Heart right ventricle (tissue), 16 donors: ENCODE results near the gene PODNL1. TPM values are rescaled to one million over a fixed set of nuclear protein-coding genes. Genes with fewer than 3 reads are reported as not detected.

Source experiments
- ATAC-seq, 8 donors: fragments of 200-7000 bp; cut with Tn5 transposase; one replicate each; pipeline ENCODE4 v1.9.1; 2020; ENCODE audit warnings: mild to moderate bottlenecking in 8 of 8, moderate library complexity in 8 of 8, moderate number of reproducible peaks in 1 of 8
- DNase-seq, 2 donors: peaks; one replicate each; pipeline ENCODE4 v3.0.0-alpha.2; 2020
- H3K27ac ChIP-seq, 10 donors: fragments of 200-600 bp; sonication (generic) in 2 of 10; one replicate each; pipeline versions ENCODE4 v1.5.0 to v1.8.0; 2020 to 2022; ENCODE audit warnings: mild to moderate bottlenecking in 3 of 10
- H3K27me3 ChIP-seq, 7 donors: fragments of 200-600 bp; one replicate each; pipeline ENCODE4 v1.8.0; 2021 to 2022; ENCODE audit warnings: mild to moderate bottlenecking in 2 of 7
- H3K36me3 ChIP-seq, 9 donors: fragments of 200-600 bp; sonication (generic) in 1 of 9; one replicate each; pipeline versions ENCODE4 v1.5.0 to v1.8.0; 2020 to 2022; ENCODE audit warnings: mild to moderate bottlenecking in 2 of 9
- H3K4me1 ChIP-seq, 9 donors: fragments of 200-600 bp; sonication (generic) in 1 of 9; one replicate each; pipeline versions ENCODE4 v1.5.0 to v1.8.0; 2020 to 2022; ENCODE audit warnings: mild to moderate bottlenecking in 4 of 9
- H3K4me3 ChIP-seq, 10 donors: fragments of 200-600 bp; sonication (generic) in 2 of 10; one replicate each; pipeline versions ENCODE4 v1.5.0 to v1.8.0; 2020 to 2022; ENCODE audit warnings: mild to moderate bottlenecking in 7 of 10, moderate library complexity in 2 of 10
- H3K9me3 ChIP-seq, 11 donors: fragments of 200-600 bp in 10 of 11; sonication (generic) in 2 of 11; one replicate each; pipeline versions ENCODE4 v1.5.0 to v1.8.0; 2013 to 2022; ENCODE audit warnings: mild to moderate bottlenecking in 2 of 11, control low read depth in 1 of 11, moderate library complexity in 1 of 11
- WGBS, 2 donors: extraction: QIAGEN DNeasy Blood & Tissue Kit; methylation state at CpG; one replicate each; pipeline ENCODE4 v1.1.7; 2013; ENCODE audit warnings: inconsistent platforms in 1 of 2; 5-methylcytosine and 5-hydroxymethylcytosine counted together
- intact Hi-C, 10 donors: fragments of 100-400 bp; cut with DNase I; formaldehyde crosslinking; loops; one replicate each; pipeline versions ENCODE4 v1.11.1 to v1.14.2; 2022
- polyA plus RNA-seq, 2 donors: library from polyadenylated mRNA; stranded (reverse); fragments of 200-250 nt; gene quantifications; one replicate each; pipeline ENCODE4 v1.2.3, GENCODE V29; 2013
- total RNA-seq, 10 donors: library from RNA; stranded (reverse); fragmentation: NEBNext Ultra II Directional in 3 of 10; extraction: Animal tissue kit (Norgen Biotek cat#: 25700) in 3 of 10; gene quantifications; one replicate each; pipeline versions ENCODE4 v1.2.1 to v1.2.4, GENCODE V29; 2021 to 2023
- TF ChIP-seq, protein P1 (sequence below), 9 donors: fragments of 200-600 bp; sonication (generic) in 2 of 9; IDR thresholded peaks; one replicate each; pipeline versions ENCODE4 v1.5.0 to v1.8.0; 2021 to 2022; ENCODE audit warnings: antibody characterized with exemption in 9 of 9, mild to moderate bottlenecking in 5 of 9, moderate library complexity in 1 of 9
- donor health status: Arrhythmogenic right ventricular cardiomyopathy.
- donor health status: ischemic (EF 13 %, LVEDD 7.1; RV severe dilation, severe dysfunction).
- donor health status: healthy with polysubstance abuse.
- donor health status: DM: no; HTN: yes; CAD: no.
- donor health status: DM: no; HTN: no; CAD: no.
- donor health status: ischemic (EF 25% LVEDD 6.9; RV normal size, moderate dysfunction).
- donor health status: ischemic (EF 25% LVEDD 5.7; RV mildly dilated, moderate dysfunction).
- donor health status: healthy.
- donor health status: DM: yes; HTN: yes; CAD: no.
- donor health status: Ischemic cardiomyopathy.
- donor health status: ischemic (EF 35%, LVEDD 5.7; RV mildly dilated, moderate dysfunction).
- donor health status: nonischemic (EF 11% LVEDD 7.7; RV severe dilation, severe dysfunction).
- donor health status: DM: yes; HTN: yes; CAD: no.
- donor health status: PGD.
- donor health status: ischemic (EF 29% LVEDD 5.4; RV normal size, mild dysfunction).
- donor health status: nonischemic (EF 23%, LVEDD 6.1; RV moderate dilation, normal function).

The PODNL1 gene
- total and polyA plus RNA-seq, 12 donors = 0.76 to 6.2 (median 1.8) TPM

DNA sequence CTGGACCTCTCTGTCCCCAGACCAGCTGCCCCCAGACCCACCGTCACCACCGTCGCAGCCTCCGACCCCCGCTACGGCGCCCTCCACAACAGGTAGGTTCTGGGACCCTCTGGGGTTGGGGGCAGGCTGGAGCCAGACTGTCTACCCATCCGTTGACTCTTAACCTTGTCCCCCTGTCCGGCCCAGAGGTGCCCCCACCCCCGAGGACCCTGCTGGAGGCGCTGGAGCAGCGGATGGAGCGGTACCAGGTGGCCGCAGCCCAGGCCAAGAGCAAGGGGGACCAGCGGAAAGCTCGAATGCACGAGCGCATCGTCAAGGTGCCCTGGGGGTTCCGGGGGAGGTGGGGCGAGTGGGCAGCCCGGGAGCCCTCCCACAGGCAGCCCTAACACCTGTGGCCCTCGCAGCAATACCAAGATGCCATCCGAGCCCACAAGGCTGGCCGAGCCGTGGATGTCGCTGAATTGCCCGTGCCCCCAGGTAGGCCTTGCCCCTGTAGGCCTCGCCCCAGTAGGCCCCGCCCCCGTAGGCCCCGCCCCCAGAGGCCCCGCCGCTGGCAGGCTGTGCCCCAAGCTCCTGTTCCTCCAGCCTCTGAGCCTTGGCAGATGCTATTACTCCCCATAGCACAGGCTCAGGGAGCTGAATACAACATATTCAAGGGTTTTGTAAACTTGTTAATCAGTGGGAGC is 19.3 kb downstream of the PODNL1 start:
- TF ChIP-seq, protein P1, sequence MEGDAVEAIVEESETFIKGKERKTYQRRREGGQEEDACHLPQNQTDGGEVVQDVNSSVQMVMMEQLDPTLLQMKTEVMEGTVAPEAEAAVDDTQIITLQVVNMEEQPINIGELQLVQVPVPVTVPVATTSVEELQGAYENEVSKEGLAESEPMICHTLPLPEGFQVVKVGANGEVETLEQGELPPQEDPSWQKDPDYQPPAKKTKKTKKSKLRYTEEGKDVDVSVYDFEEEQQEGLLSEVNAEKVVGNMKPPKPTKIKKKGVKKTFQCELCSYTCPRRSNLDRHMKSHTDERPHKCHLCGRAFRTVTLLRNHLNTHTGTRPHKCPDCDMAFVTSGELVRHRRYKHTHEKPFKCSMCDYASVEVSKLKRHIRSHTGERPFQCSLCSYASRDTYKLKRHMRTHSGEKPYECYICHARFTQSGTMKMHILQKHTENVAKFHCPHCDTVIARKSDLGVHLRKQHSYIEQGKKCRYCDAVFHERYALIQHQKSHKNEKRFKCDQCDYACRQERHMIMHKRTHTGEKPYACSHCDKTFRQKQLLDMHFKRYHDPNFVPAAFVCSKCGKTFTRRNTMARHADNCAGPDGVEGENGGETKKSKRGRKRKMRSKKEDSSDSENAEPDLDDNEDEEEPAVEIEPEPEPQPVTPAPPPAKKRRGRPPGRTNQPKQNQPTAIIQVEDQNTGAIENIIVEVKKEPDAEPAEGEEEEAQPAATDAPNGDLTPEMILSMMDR (IDR thresholded peaks at IDR 0.05) = no peak
- H3K4me1 ChIP-seq = peaks cover 0 to 24% (median 7%) of the 10 kb centered on the region in 9 donors
- H3K4me3 ChIP-seq = no peak overlapping the region
- H3K27me3 ChIP-seq = no peaks in the 10 kb centered on the region
- peaks cover 0 to 8% (median 0%) of the 10 kb centered on the region in 11 donors for H3K9me3 ChIP-seq
- no peak for DNase-seq
- 90 to 92% methylated on average over 34 of the region's 34 CpGs for WGBS, 2 donors
- ATAC-seq = no peak
- H3K27ac ChIP-seq = peak overlapping the region in 2 of 10 donors; percentile 50 to 62
- intact Hi-C loops = no loop called here
- H3K36me3 ChIP-seq = peaks cover 8 to 100% (median 45%) of the 10 kb centered on the region in 9 donors

DNA sequence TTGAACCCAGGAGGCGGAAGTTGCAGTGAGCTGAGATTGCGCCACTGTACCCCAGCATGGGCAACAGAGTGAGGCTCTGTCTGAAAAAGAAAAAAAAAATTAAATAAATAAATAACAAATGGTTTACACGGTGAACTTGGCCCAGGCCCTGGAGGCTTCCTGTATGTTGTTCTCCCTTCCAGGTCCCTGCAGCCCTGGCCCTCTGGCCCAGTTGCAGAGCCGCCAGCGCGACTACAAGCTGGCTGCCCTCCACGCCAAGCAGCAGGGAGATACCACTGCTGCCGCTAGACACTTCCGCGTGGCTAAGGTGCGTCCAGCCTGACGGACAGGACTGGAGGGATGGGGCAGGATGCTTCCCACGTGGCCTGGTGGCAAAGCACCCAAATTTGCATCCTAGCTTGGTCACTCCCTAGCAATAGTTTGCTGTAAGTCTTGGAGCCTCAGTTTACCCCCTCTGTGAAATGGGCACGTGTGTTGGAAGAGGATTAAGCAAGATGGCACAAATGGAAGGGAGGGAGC is 20.3 kb downstream of the PODNL1 start:
- Histone ChIP-seq H3K9me3 (peaks cover 0 to 8% (median 0%) of the 10 kb centered on the region in 11 donors), H3K36me3 (peaks cover 13 to 100% (median 47%) of the 10 kb centered on the region in 9 donors), H3K4me1 (peaks cover 0 to 24% (median 7%) of the 10 kb centered on the region in 9 donors), H3K27ac (peak overlapping the region in 5 of 10 donors; percentile 33 to 62 (median 55)), H3K4me3 (no peak overlapping the region), H3K27me3 (no peaks in the 10 kb centered on the region)
- intact Hi-C loops = no loop called here
- TF ChIP-seq, protein P1 (IDR thresholded peaks at IDR 0.05) = no peak
- WGBS, 2 donors = 67 to 68% methylated on average over 14 of the region's 14 CpGs
- peak; percentile 63 to 87 (median 78) for ATAC-seq
- peak; percentile 54 to 66 for DNase-seq

DNA sequence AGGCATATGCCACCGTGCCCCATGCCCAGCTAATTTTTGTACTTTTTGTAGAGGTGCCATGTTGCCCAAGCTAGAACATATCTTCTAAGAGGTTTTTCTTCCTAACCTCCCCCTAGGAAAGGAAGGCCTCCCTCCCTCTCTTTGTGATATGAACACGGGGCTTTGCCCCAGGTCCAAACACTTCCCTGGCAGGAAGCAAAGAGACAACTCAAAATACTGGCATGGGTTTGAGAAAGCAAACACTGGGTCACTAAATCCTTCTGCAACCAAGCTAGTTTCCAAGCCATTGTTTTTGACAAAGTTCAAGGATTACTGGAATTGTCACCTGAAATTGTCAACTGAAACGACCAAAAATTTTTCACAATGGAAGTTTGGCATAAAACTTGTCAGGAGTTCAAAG is 23.4 kb downstream of the PODNL1 start:
- peaks cover 5 to 100% (median 47%) of the 10 kb centered on the region in 9 donors for H3K36me3 ChIP-seq
- H3K4me1 ChIP-seq = peaks cover 0 to 24% (median 7%) of the 10 kb centered on the region in 9 donors
- intact Hi-C loops = no loop called here
- no peak for ATAC-seq
- TF ChIP-seq, protein P1 (IDR thresholded peaks at IDR 0.05) = no peak
- H3K27ac ChIP-seq = no peak overlapping the region
- no peak overlapping the region for H3K4me3 ChIP-seq
- H3K27me3 ChIP-seq = no peaks in the 10 kb centered on the region
- 84 to 87% methylated on average over 3 of the region's 3 CpGs for WGBS, 2 donors
- no peaks in the 10 kb centered on the region for H3K9me3 ChIP-seq
- no peak for DNase-seq

DNA sequence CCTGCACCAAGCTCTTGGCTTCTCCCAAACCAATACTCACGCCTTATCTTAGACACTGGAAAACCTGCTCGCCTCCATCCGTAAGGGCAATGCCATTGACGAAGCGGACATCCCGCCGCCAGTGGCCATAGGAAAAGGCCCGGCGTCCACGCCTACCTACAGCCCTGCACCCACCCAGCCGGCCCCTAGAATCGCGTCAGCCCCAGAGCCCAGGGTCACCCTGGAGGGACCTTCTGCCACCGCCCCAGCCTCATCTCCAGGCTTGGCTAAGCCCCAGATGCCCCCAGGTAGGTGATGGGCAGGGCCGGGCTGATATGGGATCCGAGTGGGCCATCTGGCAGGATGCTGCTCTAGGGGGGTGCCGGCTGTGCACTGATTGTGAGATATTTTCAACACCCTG is 24.9 kb downstream of the PODNL1 start:
- DNase-seq (no peak), ATAC-seq (no peak)
- no peak overlapping the region for H3K4me3 ChIP-seq
- peaks cover 5 to 100% (median 47%) of the 10 kb centered on the region in 9 donors for H3K36me3 ChIP-seq
- 93 to 97% methylated on average over 17 of the region's 17 CpGs for WGBS, 2 donors
- H3K27ac ChIP-seq = no peak overlapping the region
- H3K4me1 ChIP-seq = peaks cover 0 to 21% (median 7%) of the 10 kb centered on the region in 9 donors
- no peaks in the 10 kb centered on the region for H3K27me3 ChIP-seq
- H3K9me3 ChIP-seq = no peaks in the 10 kb centered on the region
- intact Hi-C loops = no loop called here
- TF ChIP-seq, protein P1 (IDR thresholded peaks at IDR 0.05) = no peak
